Bronchial epithelial cell (primary cell): ENCODE results near the gene RPS17. TPM values are rescaled to one million over a fixed set of nuclear protein-coding genes. Genes with fewer than 3 reads are reported as not detected.

Experiments used
- DNase-seq: peaks from one replicate; pipeline ENCODE4 v3.0.0-alpha.2; 2010; ENCODE audit warnings: low read depth
- FAIRE-seq: peaks from 2 replicates; lab custom pipeline; 2011; peaks lifted over from hg19 to GRCh38; lab: Jason Lieb, UNC
- H3K27me3 ChIP-seq: 2 replicates; pipeline ENCODE4 v1.5.1; 2011; ENCODE audit warnings: low read length; ENCODE audit not compliant: control insufficient read depth, insufficient read depth
- H3K36me3 ChIP-seq: 2 replicates; pipeline ENCODE4 v1.5.1; 2011; ENCODE audit warnings: low read length; ENCODE audit not compliant: control insufficient read depth, insufficient read depth
- H3K4me3 ChIP-seq: 2 replicates; pipeline ENCODE4 v1.5.1; 2011; ENCODE audit warnings: mild to moderate bottlenecking, low read depth, low read length, control low read depth
- total RNA-seq: library from RNA; depleted of rRNA; stranded (reverse); fragments of >200 nt; gene quantifications from 2 replicates; pipeline ENCODE4 v1.2.1, GENCODE V29; 2014
- TF ChIP-seq, protein P1 (sequence below): IDR thresholded peaks from 2 replicates; pipeline ENCODE4 v1.5.1; 2011; ENCODE audit warnings: mild to moderate bottlenecking, moderate library complexity, low read length, control low read depth, inconsistent platforms; ENCODE audit not compliant: insufficient read depth, severe bottlenecking

The RPS17 gene
- total RNA-seq, 1 donor from 2014 or later: 1,868 TPM

DNA sequence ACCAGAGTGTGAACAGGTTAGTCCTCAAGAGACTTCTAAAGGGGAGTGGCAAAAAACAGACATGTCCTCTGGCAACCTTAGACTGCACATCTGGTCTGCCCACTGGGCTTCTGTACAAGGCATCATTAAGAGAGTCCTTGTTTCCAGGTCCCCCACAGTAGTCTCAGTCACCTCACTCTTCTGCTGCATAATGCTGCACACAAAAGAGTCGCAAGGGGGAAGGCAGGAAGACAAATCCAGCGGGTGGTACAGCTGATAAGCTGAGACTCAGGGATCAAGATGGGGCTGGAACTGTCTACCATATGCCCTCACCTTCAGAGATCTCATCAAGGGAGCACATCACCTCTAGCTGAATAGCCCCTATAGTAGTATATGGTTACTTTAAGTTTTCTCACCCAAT is 27.4 kb upstream of the RPS17 start:
- TF ChIP-seq, protein P1, sequence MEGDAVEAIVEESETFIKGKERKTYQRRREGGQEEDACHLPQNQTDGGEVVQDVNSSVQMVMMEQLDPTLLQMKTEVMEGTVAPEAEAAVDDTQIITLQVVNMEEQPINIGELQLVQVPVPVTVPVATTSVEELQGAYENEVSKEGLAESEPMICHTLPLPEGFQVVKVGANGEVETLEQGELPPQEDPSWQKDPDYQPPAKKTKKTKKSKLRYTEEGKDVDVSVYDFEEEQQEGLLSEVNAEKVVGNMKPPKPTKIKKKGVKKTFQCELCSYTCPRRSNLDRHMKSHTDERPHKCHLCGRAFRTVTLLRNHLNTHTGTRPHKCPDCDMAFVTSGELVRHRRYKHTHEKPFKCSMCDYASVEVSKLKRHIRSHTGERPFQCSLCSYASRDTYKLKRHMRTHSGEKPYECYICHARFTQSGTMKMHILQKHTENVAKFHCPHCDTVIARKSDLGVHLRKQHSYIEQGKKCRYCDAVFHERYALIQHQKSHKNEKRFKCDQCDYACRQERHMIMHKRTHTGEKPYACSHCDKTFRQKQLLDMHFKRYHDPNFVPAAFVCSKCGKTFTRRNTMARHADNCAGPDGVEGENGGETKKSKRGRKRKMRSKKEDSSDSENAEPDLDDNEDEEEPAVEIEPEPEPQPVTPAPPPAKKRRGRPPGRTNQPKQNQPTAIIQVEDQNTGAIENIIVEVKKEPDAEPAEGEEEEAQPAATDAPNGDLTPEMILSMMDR: no peak
- no peak for FAIRE-seq

GRCh38 chr15:82566690-82567089 is 26.4 kb upstream of the RPS17 start:
- DNase-seq (no peak), FAIRE-seq (no peak)
- Histone ChIP-seq H3K27me3 (peaks cover 1% of the 10 kb centered on the region), H3K4me3 (no peak overlapping the region), H3K36me3 (no peaks in the 10 kb centered on the region)
- TF ChIP-seq, protein P1: no peak

More for the DNA sequence above, 27.4 kb upstream of the RPS17 start:
- Histone ChIP-seq H3K36me3 (no peaks in the 10 kb centered on the region), H3K4me3 (no peak overlapping the region), H3K27me3 (peaks cover 4% of the 10 kb centered on the region)
- no peak for DNase-seq

- Histone ChIP-seq H3K4me3 (no peak overlapping the region), H3K27me3 (no peaks in the 10 kb centered on the region), H3K36me3 (no peaks in the 10 kb centered on the region)
- DNase-seq (no peak), FAIRE-seq (no peak)
- TF ChIP-seq, protein P1: no peak
These were observed 18.2 kb upstream of the RPS17 start for GRCh38 chr15:82558502-82558901.

GRCh38 chr15:82556315-82557035 is 16.2 kb upstream of the RPS17 start:
- H3K36me3 ChIP-seq: no peaks in the 10 kb centered on the region
- H3K27me3 ChIP-seq: peaks cover 2% of the 10 kb centered on the region
- FAIRE-seq: no peak
- DNase-seq: no peak
- H3K4me3 ChIP-seq: no peak overlapping the region
- TF ChIP-seq, protein P1: no peak

DNA sequence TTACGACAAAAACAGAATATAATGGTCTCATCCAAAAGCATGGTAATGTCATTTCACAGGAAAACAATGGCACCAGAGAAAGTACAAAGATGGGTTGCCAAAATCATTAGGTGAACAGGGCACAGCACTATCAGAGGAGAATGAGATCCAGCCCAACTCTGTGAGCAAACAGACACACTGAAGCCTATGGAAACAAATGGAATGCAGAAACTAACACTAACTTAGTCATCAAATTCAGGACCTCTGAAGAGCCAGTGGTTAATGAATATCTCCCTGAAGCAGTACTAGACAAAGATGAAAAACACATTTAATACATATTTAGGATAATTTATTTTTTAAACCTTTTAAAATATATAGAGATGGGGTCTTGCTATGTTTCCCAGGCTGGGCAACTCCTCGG is 14.6 kb upstream of the RPS17 start:
- DNase-seq (no peak), FAIRE-seq (no peak)
- Histone ChIP-seq H3K4me3 (no peak overlapping the region), H3K27me3 (peaks cover 4% of the 10 kb centered on the region), H3K36me3 (no peaks in the 10 kb centered on the region)
- TF ChIP-seq, protein P1: no peak

DNA sequence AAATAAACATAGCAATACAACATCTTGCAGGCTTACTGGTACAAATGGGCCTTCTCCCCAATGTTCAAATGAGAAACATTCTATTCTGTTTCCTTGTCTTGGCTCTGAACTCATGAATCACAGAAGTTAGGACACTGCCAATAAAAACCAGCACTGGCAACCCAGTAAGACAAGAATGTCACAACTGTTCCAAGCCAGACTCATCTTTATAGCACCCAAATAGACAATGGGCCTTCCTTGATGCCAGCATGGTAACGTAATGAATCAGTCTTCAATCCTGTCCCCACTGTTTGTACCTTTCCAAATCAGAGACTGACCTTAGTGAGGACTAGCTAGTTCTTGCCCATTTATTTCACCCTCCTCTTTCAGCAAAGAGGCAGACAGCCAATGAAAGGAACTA is 14.1 kb upstream of the RPS17 start:
- Histone ChIP-seq H3K36me3 (no peaks in the 10 kb centered on the region), H3K27me3 (peaks cover 4% of the 10 kb centered on the region), H3K4me3 (no peak overlapping the region)
- no peak for DNase-seq
- no peak for FAIRE-seq
- TF ChIP-seq, protein P1: no peak
